MM.1S (cell line): ENCODE results near the gene CPN2.

Experiments used
- EZH2 ChIP-seq: fragments of 300-600 bp; sonication (generic); optimal IDR thresholded peaks from 2 replicates; pipeline ENCODE3; 2017; ENCODE audit warnings: low read depth, mild to moderate bottlenecking, antibody characterized with exemption, low read length, mixed read lengths
- TF ChIP-seq, protein P1 (sequence below): fragments of 300-600 bp; sonication (generic); IDR thresholded peaks from 2 replicates; pipeline ENCODE4 v1.5.1; 2016; ENCODE audit warnings: antibody characterized with exemption, low read length, mixed read lengths

DNA sequence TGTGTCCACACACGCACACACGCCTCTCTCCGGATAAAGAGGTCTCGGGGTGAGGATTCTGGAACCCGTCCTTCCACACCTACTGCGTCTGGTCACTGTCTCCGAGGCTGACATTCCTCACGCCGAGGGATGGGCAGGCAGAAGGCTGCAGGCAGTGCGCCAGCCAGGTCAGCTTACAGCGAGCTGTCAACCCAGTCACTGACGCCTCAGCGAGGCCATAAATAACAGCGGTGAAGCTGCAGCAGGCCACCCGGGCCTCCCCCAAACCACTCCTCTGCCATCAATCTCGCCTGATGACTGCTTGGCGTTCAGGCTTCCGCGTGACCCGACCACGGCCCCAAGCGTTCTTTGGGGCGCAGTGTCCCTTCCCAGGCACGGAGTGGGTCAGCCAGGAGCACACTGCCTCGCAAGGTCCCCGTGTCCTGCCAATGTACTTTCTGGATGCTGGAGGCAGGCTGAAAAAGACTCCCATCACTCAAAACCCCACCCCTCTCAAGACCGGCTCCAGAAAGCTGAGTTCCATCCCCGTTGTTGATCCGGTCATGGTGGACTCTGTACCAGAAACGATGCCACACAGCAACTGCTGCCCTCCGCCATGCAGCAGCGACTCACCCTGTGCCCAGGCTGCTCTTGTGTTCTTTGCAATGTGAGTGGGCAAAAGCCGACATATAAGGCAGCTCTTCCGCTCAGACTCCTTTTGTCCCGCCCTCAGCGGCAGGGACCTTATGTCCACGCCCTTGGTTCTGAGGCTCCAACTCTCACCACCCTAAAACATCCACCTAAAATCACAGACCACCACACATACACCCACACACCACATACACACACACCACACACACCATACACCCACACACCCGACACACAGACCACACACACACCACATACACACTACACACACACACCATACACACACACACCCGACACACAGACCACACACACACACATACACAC, 27.1 kb downstream of the CPN2 start:
- TF ChIP-seq, protein P1, sequence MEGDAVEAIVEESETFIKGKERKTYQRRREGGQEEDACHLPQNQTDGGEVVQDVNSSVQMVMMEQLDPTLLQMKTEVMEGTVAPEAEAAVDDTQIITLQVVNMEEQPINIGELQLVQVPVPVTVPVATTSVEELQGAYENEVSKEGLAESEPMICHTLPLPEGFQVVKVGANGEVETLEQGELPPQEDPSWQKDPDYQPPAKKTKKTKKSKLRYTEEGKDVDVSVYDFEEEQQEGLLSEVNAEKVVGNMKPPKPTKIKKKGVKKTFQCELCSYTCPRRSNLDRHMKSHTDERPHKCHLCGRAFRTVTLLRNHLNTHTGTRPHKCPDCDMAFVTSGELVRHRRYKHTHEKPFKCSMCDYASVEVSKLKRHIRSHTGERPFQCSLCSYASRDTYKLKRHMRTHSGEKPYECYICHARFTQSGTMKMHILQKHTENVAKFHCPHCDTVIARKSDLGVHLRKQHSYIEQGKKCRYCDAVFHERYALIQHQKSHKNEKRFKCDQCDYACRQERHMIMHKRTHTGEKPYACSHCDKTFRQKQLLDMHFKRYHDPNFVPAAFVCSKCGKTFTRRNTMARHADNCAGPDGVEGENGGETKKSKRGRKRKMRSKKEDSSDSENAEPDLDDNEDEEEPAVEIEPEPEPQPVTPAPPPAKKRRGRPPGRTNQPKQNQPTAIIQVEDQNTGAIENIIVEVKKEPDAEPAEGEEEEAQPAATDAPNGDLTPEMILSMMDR = no peak
- TF ChIP-seq EZH2 = no peak
